ENCODE results near the gene SBF1. TPM values are rescaled to one million over a fixed set of nuclear protein-coding genes. Genes with fewer than 3 reads are reported as not detected.
A peak's percentile ranks its signal among the peaks of the same experiment; 100 is the strongest.
"Not testable (repeated sequence)": the region's sequence is repeated elsewhere in the genome, so short reads cannot be mapped to it uniquely, and the experiment has no call there.

SBF1 gene
- total RNA-seq, 1 donor from 2014 or later, result 144 TPM

DNA sequence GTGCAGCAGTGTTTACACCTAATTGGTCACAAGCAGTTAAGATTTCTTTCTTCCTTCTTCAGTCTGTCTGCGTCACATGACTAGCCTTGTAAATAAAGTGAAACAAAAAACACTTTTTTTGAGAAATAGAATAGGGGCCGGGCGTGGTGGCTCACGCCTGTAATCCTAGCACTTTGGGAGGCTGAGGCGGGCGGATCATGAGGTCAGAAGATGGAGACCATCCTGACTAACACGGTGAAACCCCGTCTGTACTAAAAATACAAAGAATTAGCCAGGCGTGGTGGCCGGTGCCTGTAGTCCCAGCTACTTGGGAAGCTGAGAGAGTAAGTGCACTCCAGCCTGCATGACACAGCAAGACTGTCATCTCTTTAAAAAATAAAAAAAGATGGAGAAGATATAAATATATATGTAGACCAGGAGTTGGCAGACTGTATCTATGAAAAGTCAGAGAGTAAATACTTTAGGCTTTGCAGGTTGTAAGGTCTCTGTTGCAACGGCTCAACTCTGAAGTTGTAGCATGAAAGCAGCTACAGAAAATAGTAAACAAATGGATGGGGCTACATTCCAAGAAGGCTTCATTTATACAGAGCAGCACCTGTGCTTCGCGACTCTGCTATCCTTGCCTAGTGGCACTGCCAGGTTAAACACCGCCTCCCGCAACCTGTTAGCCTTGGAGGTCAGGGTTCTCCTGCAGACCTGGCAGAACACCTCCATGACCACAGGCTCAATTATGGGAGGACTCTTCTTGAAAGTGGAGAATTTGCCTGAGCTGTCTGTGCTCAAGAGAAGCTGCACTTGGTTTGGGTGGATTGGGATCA lies 75.8 kb downstream of the SBF1 start:
- DNase-seq, result no peak
- Mint-ChIP-seq H3K27ac (peak overlapping the region; percentile 64), H3K36me3 (ENCODE audit: low read depth) (peaks cover 31% of the 10 kb centered on the region), H3K27me3 (no peaks in the 10 kb centered on the region), H3K9me3 (no peaks in the 10 kb centered on the region), H3K4me1 (peaks cover 49% of the 10 kb centered on the region), H3K4me3 (peak overlapping the region; percentile 57)
- ATAC-seq (ENCODE audit: low read depth), result no peak
- TF ChIP-seq, protein P1, sequence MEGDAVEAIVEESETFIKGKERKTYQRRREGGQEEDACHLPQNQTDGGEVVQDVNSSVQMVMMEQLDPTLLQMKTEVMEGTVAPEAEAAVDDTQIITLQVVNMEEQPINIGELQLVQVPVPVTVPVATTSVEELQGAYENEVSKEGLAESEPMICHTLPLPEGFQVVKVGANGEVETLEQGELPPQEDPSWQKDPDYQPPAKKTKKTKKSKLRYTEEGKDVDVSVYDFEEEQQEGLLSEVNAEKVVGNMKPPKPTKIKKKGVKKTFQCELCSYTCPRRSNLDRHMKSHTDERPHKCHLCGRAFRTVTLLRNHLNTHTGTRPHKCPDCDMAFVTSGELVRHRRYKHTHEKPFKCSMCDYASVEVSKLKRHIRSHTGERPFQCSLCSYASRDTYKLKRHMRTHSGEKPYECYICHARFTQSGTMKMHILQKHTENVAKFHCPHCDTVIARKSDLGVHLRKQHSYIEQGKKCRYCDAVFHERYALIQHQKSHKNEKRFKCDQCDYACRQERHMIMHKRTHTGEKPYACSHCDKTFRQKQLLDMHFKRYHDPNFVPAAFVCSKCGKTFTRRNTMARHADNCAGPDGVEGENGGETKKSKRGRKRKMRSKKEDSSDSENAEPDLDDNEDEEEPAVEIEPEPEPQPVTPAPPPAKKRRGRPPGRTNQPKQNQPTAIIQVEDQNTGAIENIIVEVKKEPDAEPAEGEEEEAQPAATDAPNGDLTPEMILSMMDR (IDR thresholded peaks at IDR 0.05), result no peak
- POLR2A ChIA-PET, result interaction anchor here (1.1 to 1.4 kb wide), 2 partner anchors 71 to 155 kb away, joined by 4 read pairs; no protein-coding TSS in a partner anchor
- CTCF ChIA-PET, result interaction anchor here (1.4 to 2.0 kb wide), 2 partner anchors 99 to 127 kb away, joined by 6 to 12 read pairs; partner anchors contain the start of gene SCO2
- intact Hi-C loops (cut with micrococcal nuclease), result loop anchor here (2.0 to 5.0 kb wide), 2 partner anchors 98 to 222 kb away; no protein-coding TSS in a partner anchor

GRCh38 chr22:50397371-50398060 lies 77.3 kb downstream of the SBF1 start:
- H3K4me3 Mint-ChIP-seq; CTCF ChIA-PET; H3K27me3 Mint-ChIP-seq; ATAC-seq (ENCODE audit: low read depth); DNase-seq; H3K9me3 Mint-ChIP-seq; POLR2A ChIA-PET: not testable (repeated sequence)
- intact Hi-C loops (cut with micrococcal nuclease), result loop anchor here (2.0 to 5.0 kb wide), 2 partner anchors 100 to 223 kb away; no protein-coding TSS in a partner anchor
- H3K27ac Mint-ChIP-seq, result peak overlapping the region; percentile 8
- peaks cover 37% of the 10 kb centered on the region for H3K4me1 Mint-ChIP-seq
- H3K36me3 Mint-ChIP-seq (ENCODE audit: low read depth), result peaks cover 36% of the 10 kb centered on the region

GRCh38 chr22:50396751-50397370 lies 78.0 kb downstream of the SBF1 start:
- Mint-ChIP-seq H3K4me3 (no peak overlapping the region), H3K4me1 (peaks cover 35% of the 10 kb centered on the region), H3K36me3 (ENCODE audit: low read depth) (peaks cover 38% of the 10 kb centered on the region), H3K27ac (peak overlapping the region; percentile 8), H3K27me3 (no peaks in the 10 kb centered on the region), H3K9me3 (no peaks in the 10 kb centered on the region)
- POLR2A ChIA-PET, result no interaction called here
- CTCF ChIA-PET, result no interaction called here
- intact Hi-C loops (cut with micrococcal nuclease), result loop anchor here (5.0 kb wide), 1 partner anchor 100 kb away; no protein-coding TSS in a partner anchor
- TF ChIP-seq, protein P1 (IDR thresholded peaks at IDR 0.05), result no peak
- ATAC-seq (ENCODE audit: low read depth), result no peak
- DNase-seq, result no peak

Other genes with a start within 250 kb of the SBF1 start
- gene TUBGCP6, start 230.0 kb downstream of the SBF1 start, total RNA-seq, result 87.5 and 103 TPM in 2 replicates
- gene HDAC10, start 223.8 kb downstream of the SBF1 start, total RNA-seq, result 65.0 and 68.2 TPM in 2 replicates
- gene MAPK12, start 213.4 kb downstream of the SBF1 start, total RNA-seq, result 4.1 and 4.4 TPM in 2 replicates
- 10.7 and 11.3 TPM in 2 replicates for gene MAPK11, start 204.7 kb downstream of the SBF1 start, total RNA-seq
- gene PLXNB2, start 167.4 kb downstream of the SBF1 start, total RNA-seq, result 18.6 and 20.6 TPM in 2 replicates
- 3.2 and 5.2 TPM in 2 replicates for gene DENND6B, start 148.0 kb downstream of the SBF1 start, total RNA-seq
- 64.0 and 77.3 TPM in 2 replicates for gene PPP6R2, start 131.7 kb downstream of the SBF1 start, total RNA-seq
- 5.1 and 5.2 TPM in 2 replicates for gene ADM2, start 6.5 kb upstream of the SBF1 start, total RNA-seq
- 0.15 and 0.22 TPM in 2 replicates for gene MIOX, start 11.8 kb upstream of the SBF1 start, total RNA-seq
- gene LMF2, start 32.7 kb upstream of the SBF1 start, total RNA-seq, result 76.6 and 81.0 TPM in 2 replicates
- gene NCAPH2, start 33.2 kb upstream of the SBF1 start, total RNA-seq, result 63.9 and 68.2 TPM in 2 replicates
- 7.1 and 11.6 TPM in 2 replicates for gene SCO2, start 50.6 kb upstream of the SBF1 start, total RNA-seq
- 91.8 and 92.9 TPM in 2 replicates for gene TYMP, start 55.0 kb upstream of the SBF1 start, total RNA-seq
- 4.9 and 5.2 TPM in 2 replicates for gene KLHDC7B, start 70.9 kb upstream of the SBF1 start, total RNA-seq
- gene SYCE3, start 87.9 kb upstream of the SBF1 start, total RNA-seq, result not detected in 2 replicates
- 32.2 and 33.5 TPM in 2 replicates for gene CPT1B, start 103.4 kb upstream of the SBF1 start, total RNA-seq
- gene CHKB, start 107.8 kb upstream of the SBF1 start, total RNA-seq, result 138 and 158 TPM in 2 replicates
- 0.18 and 0.20 TPM in 2 replicates for gene MAPK8IP2, start 125.8 kb upstream of the SBF1 start, total RNA-seq
- 49.0 and 50.9 TPM in 2 replicates for gene ARSA, start 153.1 kb upstream of the SBF1 start, total RNA-seq
- not detected in 2 replicates for gene SHANK3, start 197.8 kb upstream of the SBF1 start, total RNA-seq

Measured in activated B cell treated with CpG ODN at 0.5 μM for 24 hours (primary cell).